Myocyte (in vitro differentiated cells): Measurements from ENCODE around the gene ASF1B. TPM values are rescaled to one million over a fixed set of nuclear protein-coding genes. Genes with fewer than 3 reads are reported as not detected.

Experiments used
- DNase-seq: peaks from one replicate; pipeline ENCODE4 v3.0.0-alpha.2; 2012; ENCODE audit warnings: low read depth
- total RNA-seq: library from RNA; depleted of rRNA; stranded (reverse); fragments of >200 nt; gene quantifications from 2 replicates; pipeline ENCODE4 v1.2.3, GENCODE V29; 2014

The ASF1B gene
- total RNA-seq, 1 donor from 2014 or later, result 0.67 TPM

- no peak for DNase-seq
These were observed 24.9 kb downstream of the ASF1B start for GRCh38 chr19:14111486-14111885.

GRCh38 chr19:14110650-14111049 lies 25.7 kb downstream of the ASF1B start:
- DNase-seq, result no peak

GRCh38 chr19:14107581-14108461 lies 28.6 kb downstream of the ASF1B start:
- DNase-seq, result no peak

GRCh38 chr19:14106840-14107239 lies 29.5 kb downstream of the ASF1B start:
- DNase-seq, result no peak

GRCh38 chr19:14105680-14106079 lies 30.7 kb downstream of the ASF1B start:
- DNase-seq, result no peak

GRCh38 chr19:14103310-14103709 lies 33.1 kb downstream of the ASF1B start:
- DNase-seq, result peak; percentile 61

GRCh38 chr19:14102756-14103155 lies 33.6 kb downstream of the ASF1B start:
- no peak for DNase-seq

GRCh38 chr19:14102102-14102696 lies 34.2 kb downstream of the ASF1B start:
- DNase-seq, result no peak

GRCh38 chr19:14101003-14101545 lies 35.3 kb downstream of the ASF1B start:
- no peak for DNase-seq

- DNase-seq, result no peak
These were observed 38.7 kb downstream of the ASF1B start for GRCh38 chr19:14097532-14098151.

GRCh38 chr19:14096272-14096992 lies 40.0 kb downstream of the ASF1B start:
- no peak for DNase-seq

- no peak for DNase-seq
These were observed 41.5 kb downstream of the ASF1B start for GRCh38 chr19:14094854-14095253.

- DNase-seq, result no peak
These were observed 43.1 kb downstream of the ASF1B start for GRCh38 chr19:14093117-14093823.

- DNase-seq, result no peak
These were observed 44.5 kb downstream of the ASF1B start for GRCh38 chr19:14091813-14092462.

GRCh38 chr19:14091081-14091812 lies 45.1 kb downstream of the ASF1B start:
- DNase-seq, result peak; percentile 68

GRCh38 chr19:14090509-14091080 lies 45.8 kb downstream of the ASF1B start, which contains the start of gene SAMD1:
SAMD1 (minus strand) TSS chr19:14090751.
- peak; percentile 83 for DNase-seq

GRCh38 chr19:14089662-14090508 lies 46.5 kb downstream of the ASF1B start:
- peak; percentile 62 for DNase-seq

GRCh38 chr19:14089412-14089661 lies 47.1 kb downstream of the ASF1B start:
- no peak for DNase-seq
